Measurements from ENCODE around the gene NAA40. TPM values are rescaled to one million over a fixed set of nuclear protein-coding genes. Genes with fewer than 3 reads are reported as not detected.
A peak's percentile ranks its signal among the peaks of the same experiment; 100 is the strongest.

The NAA40 gene
- total and polyA plus RNA-seq, 2 of the 13 experiments (the other 11 are each of a cell fraction or from before 2014, with no cell fraction given): 11.1 to 17.9 TPM

GRCh38 chr11:63942803-63943202, 4.0 kb downstream of the NAA40 start (continued):
- no peak for TF ChIP-seq ZZZ3 (CRISPR knock-in tag; IDR thresholded peaks at IDR 0.05; ENCODE audit: borderline replicate concordance)

- H3K79me2 ChIP-seq (ENCODE audit: insufficient read depth, low read length): peaks cover 34% of the 10 kb centered on the region
- 61% methylated on average over 3 of the region's 8 CpGs for WGBS (ENCODE audit: low lambda C conversion rate)
- in situ Hi-C loops (cut with HindIII; ENCODE audit: extremely low pct_ligation_motif_present, low pct_unique_long_range_greater_than_20kb) (loop anchor here (10.0 kb wide), 1 partner anchor 110 kb away; the partner anchor contains the start of gene MARK2), intact Hi-C loops (cut with micrococcal nuclease; ENCODE audit: unreplicated experiment) (loop anchor here (1.0 to 5.0 kb wide), 3 partner anchors 108 to 178 kb away; partner anchors contain the start of gene ZFTA)
- H4K20me1 ChIP-seq (ENCODE audit: insufficient read depth, low read length): peaks cover 11% of the 10 kb centered on the region; the same call in 1 of the 2 replicates
- H3K9me3 ChIP-seq (ENCODE audit: low read length): no peaks in the 10 kb centered on the region
- H3K36me3 ChIP-seq (replicated peaks in 1 of 2; ENCODE audit: control insufficient read depth in 1 of 2, insufficient read depth in 2 of 2, low read length in 2 of 2): peaks cover 5 to 18% of the 10 kb centered on the region in 2 experiments
- H3K4me3 ChIP-seq (replicated peaks in 1 of 3; ENCODE audit: insufficient read depth in 1 of 3, low read depth in 2 of 3, low read length in 3 of 3): peak overlapping the region in 1 of 3 experiments; percentile 1; a peak in 1 of 6 replicates
- H2AFZ ChIP-seq (ENCODE audit: low read length): no peak overlapping the region
- POLR2A ChIA-PET: interaction anchor here (1.1 to 2.7 kb wide), 12 partner anchors 10 to 178 kb away, joined by 3 to 12 read pairs (median 6); partner anchors contain the start of genes MARK2, RCOR2 and ZFTA
- DNase-seq (ENCODE audit: low spot score) (peak; percentile 43), ATAC-seq (peak; percentile 84), FAIRE-seq (peak; percentile 49)
- peak overlapping the region; percentile 54 for H3K27ac ChIP-seq (ENCODE audit: extremely low read length, insufficient read depth, low read length)
- CTCF ChIA-PET (ENCODE audit: low intra/inter-chr PET ratio, low total read pairs): interaction anchor here (2.0 kb wide), 1 partner anchor 107 kb away, joined by 15 read pairs; the partner anchor contains the start of gene MARK2
- H3K9ac ChIP-seq (ENCODE audit: insufficient read depth, low read depth, low read length): no peak overlapping the region
- BruUV-seq (replicated peaks): no TSS peak
- H3K4me2 ChIP-seq (ENCODE audit: low read depth, low read length): peak overlapping the region; percentile 55
- no peaks in the 10 kb centered on the region for H3K27me3 ChIP-seq (ENCODE audit: control insufficient read depth in 1 of 2, insufficient read depth in 2 of 2, low read length in 2 of 2)
- peaks cover 34% of the 10 kb centered on the region for H3K4me1 ChIP-seq (ENCODE audit: insufficient read depth, low read length)
- TF ChIP-seq ZNF800 (CRISPR knock-in tag; IDR thresholded peaks at IDR 0.05) (no peak), JUND (CRISPR knock-in tag; IDR thresholded peaks at IDR 0.05) (peak; percentile 84), PBX2 (CRISPR knock-in tag; IDR thresholded peaks at IDR 0.05) (no peak), ARID5B (CRISPR knock-in tag; IDR thresholded peaks at IDR 0.05) (no peak; the same call in 1 of the 2 replicates), NFE2L2 (IDR thresholded peaks at IDR 0.05; ENCODE audit: low read length) (no peak), ZNF562 (CRISPR knock-in tag; IDR thresholded peaks at IDR 0.05; ENCODE audit: borderline replicate concordance) (no peak), CCDC6 (CRISPR knock-in tag; IDR thresholded peaks at IDR 0.05) (no peak), ZNF737 (CRISPR knock-in tag; IDR thresholded peaks at IDR 0.05; ENCODE audit: borderline replicate concordance) (no peak), PAXIP1 (CRISPR knock-in tag; conservative IDR thresholded peaks at IDR 0.05) (peak; percentile 67)
Measured at GRCh38 chr11:63944987-63945386, 6.2 kb downstream of the NAA40 start.
